NT2/D1 (cell line): ENCODE measurements around the gene KMT2C.

Source experiments
- DNase-seq: peaks from one replicate; pipeline ENCODE4 v3.0.0-alpha.2; 2011; ENCODE audit warnings: low read depth, low spot score
- H3K27me3 ChIP-seq: 2 replicates; pipeline ENCODE4 v1.6.0; 2011; ENCODE audit warnings: mild to moderate bottlenecking; ENCODE audit not compliant: insufficient read length, insufficient read depth
- H3K36me3 ChIP-seq: 2 replicates; pipeline ENCODE4 v1.6.1; 2011; ENCODE audit warnings: mild to moderate bottlenecking, low read length, mixed read lengths; ENCODE audit not compliant: insufficient read depth, insufficient read length
- H3K4me1 ChIP-seq: 2 replicates; pipeline ENCODE4 v1.5.1; 2011; ENCODE audit not compliant: insufficient read depth, insufficient read length
- H3K4me3 ChIP-seq: 2 replicates; pipeline ENCODE4 v1.5.1; 2011; ENCODE audit warnings: low read depth; ENCODE audit not compliant: insufficient read length
- H3K9ac ChIP-seq: 2 replicates; pipeline ENCODE4 v1.6.0; 2011; ENCODE audit warnings: low read depth; ENCODE audit not compliant: insufficient read length
- H3K9me3 ChIP-seq: 2 replicates; pipeline ENCODE4 v1.5.1; 2011; ENCODE audit warnings: mild to moderate bottlenecking, low read length; ENCODE audit not compliant: insufficient read depth
- SUZ12 ChIP-seq: IDR thresholded peaks from 2 replicates; pipeline ENCODE4 v1.6.1; 2011; ENCODE audit not compliant: insufficient read length, insufficient read depth; ENCODE audit errors: extremely low read depth
- YY1 ChIP-seq: IDR thresholded peaks from 2 replicates; pipeline ENCODE4 v1.6.1; 2011; ENCODE audit not compliant: insufficient read length, insufficient read depth
- ZNF274 ChIP-seq: IDR thresholded peaks from 2 replicates; pipeline ENCODE4 v1.6.1; 2011; ENCODE audit warnings: mild to moderate bottlenecking, low read depth, low read length

KMT2C gene

GRCh38 chr7:152178405-152179058 lies 257.3 kb downstream of the KMT2C start:
- Histone ChIP-seq H3K4me3 (no peak overlapping the region), H3K9me3 (no peaks in the 10 kb centered on the region), H3K9ac (no peak overlapping the region), H3K36me3 (peaks cover 52% of the 10 kb centered on the region), H3K27me3 (no peaks in the 10 kb centered on the region), H3K4me1 (no peaks in the 10 kb centered on the region)
- TF ChIP-seq SUZ12 (no peak), ZNF274 (no peak), YY1 (no peak)
- no peak for DNase-seq

GRCh38 chr7:152177681-152178404 lies 258.0 kb downstream of the KMT2C start:
- H3K27me3 ChIP-seq = no peaks in the 10 kb centered on the region
- H3K4me1 ChIP-seq = no peaks in the 10 kb centered on the region
- H3K36me3 ChIP-seq = peaks cover 51% of the 10 kb centered on the region
- H3K4me3 ChIP-seq = no peak overlapping the region
- H3K9ac ChIP-seq = no peak overlapping the region
- TF ChIP-seq ZNF274 (no peak), YY1 (no peak), SUZ12 (no peak)
- no peak for DNase-seq
- no peaks in the 10 kb centered on the region for H3K9me3 ChIP-seq

GRCh38 chr7:152176797-152177196 lies 259.0 kb downstream of the KMT2C start:
- peaks cover 46% of the 10 kb centered on the region for H3K36me3 ChIP-seq
- no peaks in the 10 kb centered on the region for H3K4me1 ChIP-seq
- TF ChIP-seq SUZ12 (no peak), YY1 (no peak), ZNF274 (no peak)
- no peaks in the 10 kb centered on the region for H3K27me3 ChIP-seq
- H3K9me3 ChIP-seq = no peaks in the 10 kb centered on the region
- DNase-seq = no peak
- H3K9ac ChIP-seq = no peak overlapping the region
- H3K4me3 ChIP-seq = no peak overlapping the region

- Histone ChIP-seq H3K4me1 (no peaks in the 10 kb centered on the region), H3K27me3 (no peaks in the 10 kb centered on the region), H3K4me3 (no peak overlapping the region), H3K9me3 (no peaks in the 10 kb centered on the region), H3K36me3 (peaks cover 31% of the 10 kb centered on the region), H3K9ac (no peak overlapping the region)
- TF ChIP-seq YY1 (no peak), ZNF274 (no peak), SUZ12 (no peak)
- no peak for DNase-seq
Observed at GRCh38 chr7:152173372-152174070, 262.3 kb downstream of the KMT2C start.

DNA sequence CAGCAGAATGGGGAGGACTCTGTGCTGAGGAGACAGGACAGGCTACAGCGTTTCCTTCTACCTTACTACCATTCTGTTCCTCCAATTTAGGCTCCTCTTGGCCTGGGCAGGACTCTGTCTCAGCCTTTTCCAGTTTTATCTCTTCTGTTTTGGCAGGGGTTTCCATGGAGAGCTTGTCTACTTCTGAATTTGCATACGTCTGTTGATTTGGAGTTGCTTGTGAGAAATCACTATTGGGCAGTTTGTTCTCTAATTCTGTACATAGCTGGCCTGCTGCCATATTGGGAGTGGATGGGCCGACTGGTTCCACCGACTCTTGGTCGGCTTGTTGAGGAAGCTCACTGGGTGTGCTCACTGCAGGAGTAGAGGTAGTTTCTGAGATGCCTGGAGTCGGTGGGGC lies 273.5 kb downstream of the KMT2C start:
- H3K9me3 ChIP-seq = no peaks in the 10 kb centered on the region
- no peak overlapping the region for H3K9ac ChIP-seq
- TF ChIP-seq SUZ12 (no peak), YY1 (no peak)
- H3K4me1 ChIP-seq = no peaks in the 10 kb centered on the region
- H3K36me3 ChIP-seq = peaks cover 53% of the 10 kb centered on the region
- H3K27me3 ChIP-seq = no peaks in the 10 kb centered on the region
- no peak for DNase-seq
- no peak overlapping the region for H3K4me3 ChIP-seq

GRCh38 chr7:152161171-152161570 lies 274.6 kb downstream of the KMT2C start:
- Histone ChIP-seq H3K4me1 (no peaks in the 10 kb centered on the region), H3K27me3 (no peaks in the 10 kb centered on the region), H3K9ac (no peak overlapping the region), H3K36me3 (peaks cover 47% of the 10 kb centered on the region), H3K9me3 (no peaks in the 10 kb centered on the region), H3K4me3 (no peak overlapping the region)
- TF ChIP-seq SUZ12 (no peak), YY1 (no peak), ZNF274 (no peak)
- no peak for DNase-seq
